Thyroid gland (tissue), 4 donors: ENCODE measurements around the gene PPP1R9A.

Experiments
- CTCF ChIP-seq, 6 experiments: fragments of 200-600 bp in 3 of 6; fragments of 450-650 bp in 3 of 6; sonication (generic) in 3 of 6; IDR thresholded peaks; one replicate each; pipeline ENCODE4 v1.5.1; 2016 to 2019; ENCODE audit warnings: antibody characterized with exemption in 6 of 6, mild to moderate bottlenecking in 2 of 6, inconsistent platforms in 1 of 6, moderate library complexity in 1 of 6
- POLR2A ChIP-seq, 2 donors: fragments of 450-650 bp; IDR thresholded peaks; one replicate each; pipeline ENCODE4 v1.6.1; 2017; ENCODE audit warnings: antibody characterized with exemption in 2 of 2, mild to moderate bottlenecking in 2 of 2, moderate library complexity in 1 of 2

GRCh38 chr7:95242266-95242665 lies 334.9 kb downstream of the PPP1R9A start:
- no peak for TF ChIP-seq CTCF (IDR thresholded peaks at IDR 0.05)
- no peak for TF ChIP-seq POLR2A (IDR thresholded peaks at IDR 0.05)
